HG02973 (cell line): ENCODE data around the gene CASK.
"Not testable (repeated sequence)": the region's sequence is repeated elsewhere in the genome, so short reads cannot be mapped to it uniquely, and the experiment has no call there.

Experiments used
- ATAC-seq: cut with Tn5 transposase; IDR thresholded peaks from one replicate; pipeline ENCODE4 v1.9.1; 2021; ENCODE audit warnings: moderate library complexity; ENCODE audit not compliant: unreplicated experiment

CASK gene

GRCh38 chrX:41655101-41655500, 268.3 kb downstream of the CASK start:
- no peak for ATAC-seq

- ATAC-seq, result no peak
These were observed 270.2 kb downstream of the CASK start for GRCh38 chrX:41653125-41653524.

- not testable (repeated sequence) for ATAC-seq
These were observed 277.2 kb downstream of the CASK start for GRCh38 chrX:41646201-41646600.

GRCh38 chrX:41634284-41634683, 289.1 kb downstream of the CASK start:
- no peak for ATAC-seq

- no peak for ATAC-seq
These were observed 293.3 kb downstream of the CASK start for GRCh38 chrX:41630091-41630490.

- no peak for ATAC-seq
These were observed 293.8 kb downstream of the CASK start for GRCh38 chrX:41629539-41629938.

- no peak for ATAC-seq
These were observed 302.1 kb downstream of the CASK start for GRCh38 chrX:41621222-41621723.

GRCh38 chrX:41619221-41619620, 304.1 kb downstream of the CASK start:
- ATAC-seq, result no peak

GRCh38 chrX:41616935-41617334, 306.4 kb downstream of the CASK start:
- ATAC-seq, result no peak

- ATAC-seq, result no peak
These were observed 307.1 kb downstream of the CASK start for GRCh38 chrX:41616255-41616654.

- no peak for ATAC-seq
These were observed 315.1 kb downstream of the CASK start for GRCh38 chrX:41608244-41608643.

- no peak for ATAC-seq
These were observed 316.0 kb downstream of the CASK start for GRCh38 chrX:41607264-41607832.

- not testable (repeated sequence) for ATAC-seq
These were observed 317.3 kb downstream of the CASK start for GRCh38 chrX:41606057-41606456.

- no peak for ATAC-seq
These were observed 318.4 kb downstream of the CASK start for GRCh38 chrX:41604766-41605543.

GRCh38 chrX:41604177-41604576, 319.2 kb downstream of the CASK start:
- ATAC-seq, result no peak

- no peak for ATAC-seq
These were observed 319.8 kb downstream of the CASK start for GRCh38 chrX:41603596-41603995.

- ATAC-seq, result no peak
These were observed 320.5 kb downstream of the CASK start for GRCh38 chrX:41602816-41603345.

- ATAC-seq, result no peak
These were observed 323.1 kb downstream of the CASK start for GRCh38 chrX:41600291-41600690.

GRCh38 chrX:41599507-41599906, 323.8 kb downstream of the CASK start:
- no peak for ATAC-seq

GRCh38 chrX:41596596-41596995, 326.8 kb downstream of the CASK start:
- peak; percentile 98 for ATAC-seq

- no peak for ATAC-seq
These were observed 328.7 kb downstream of the CASK start for GRCh38 chrX:41594634-41595033.

- no peak for ATAC-seq
These were observed 331.4 kb downstream of the CASK start for GRCh38 chrX:41591906-41592305.
